HG03135 (cell line): Measurements from ENCODE around the gene PSG4.
"Not testable (repeated sequence)": the region's sequence is repeated elsewhere in the genome, so short reads cannot be mapped to it uniquely, and the experiment has no call there.

Experiments used
- ATAC-seq: cut with Tn5 transposase; IDR thresholded peaks from one replicate; pipeline ENCODE4 v1.9.1; 2021; ENCODE audit warnings: mild to moderate bottlenecking, moderate library complexity; ENCODE audit not compliant: unreplicated experiment

The PSG4 gene

DNA sequence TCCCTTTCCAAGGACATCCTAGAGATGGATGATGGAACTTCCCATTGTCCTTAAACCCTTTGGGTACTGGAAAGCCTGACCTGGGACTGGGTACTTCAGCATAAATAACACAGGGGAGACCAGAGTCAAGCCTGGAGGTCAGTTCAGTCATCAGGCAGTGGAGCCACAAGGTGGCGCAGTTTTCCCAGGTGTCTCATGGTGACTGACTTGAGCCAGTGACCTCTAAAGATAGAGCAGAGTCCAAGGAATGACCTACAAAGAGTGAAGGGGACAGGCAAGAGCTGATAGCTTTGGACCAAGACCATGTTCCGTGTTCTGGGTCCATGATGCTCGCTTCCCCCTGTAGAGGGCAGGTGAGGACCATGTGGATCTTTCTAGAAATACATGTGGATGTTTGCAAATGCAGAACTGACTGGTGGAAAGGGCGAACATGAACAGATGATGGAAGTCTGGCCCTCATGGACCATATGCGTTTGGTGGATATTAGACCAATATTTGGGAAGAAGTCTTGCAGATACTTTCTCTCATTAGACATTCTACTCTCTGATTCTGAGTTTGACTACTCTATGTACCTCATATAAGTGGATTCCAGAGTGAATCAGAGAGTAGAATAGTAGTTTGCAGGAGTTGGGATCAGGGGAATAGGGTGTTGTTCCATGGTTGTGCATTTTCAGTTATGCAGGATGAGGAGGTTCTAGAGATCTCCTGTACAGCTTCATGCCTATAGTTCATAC lies 6.6 kb downstream of the PSG4 start:
- ATAC-seq: not testable (repeated sequence)

DNA sequence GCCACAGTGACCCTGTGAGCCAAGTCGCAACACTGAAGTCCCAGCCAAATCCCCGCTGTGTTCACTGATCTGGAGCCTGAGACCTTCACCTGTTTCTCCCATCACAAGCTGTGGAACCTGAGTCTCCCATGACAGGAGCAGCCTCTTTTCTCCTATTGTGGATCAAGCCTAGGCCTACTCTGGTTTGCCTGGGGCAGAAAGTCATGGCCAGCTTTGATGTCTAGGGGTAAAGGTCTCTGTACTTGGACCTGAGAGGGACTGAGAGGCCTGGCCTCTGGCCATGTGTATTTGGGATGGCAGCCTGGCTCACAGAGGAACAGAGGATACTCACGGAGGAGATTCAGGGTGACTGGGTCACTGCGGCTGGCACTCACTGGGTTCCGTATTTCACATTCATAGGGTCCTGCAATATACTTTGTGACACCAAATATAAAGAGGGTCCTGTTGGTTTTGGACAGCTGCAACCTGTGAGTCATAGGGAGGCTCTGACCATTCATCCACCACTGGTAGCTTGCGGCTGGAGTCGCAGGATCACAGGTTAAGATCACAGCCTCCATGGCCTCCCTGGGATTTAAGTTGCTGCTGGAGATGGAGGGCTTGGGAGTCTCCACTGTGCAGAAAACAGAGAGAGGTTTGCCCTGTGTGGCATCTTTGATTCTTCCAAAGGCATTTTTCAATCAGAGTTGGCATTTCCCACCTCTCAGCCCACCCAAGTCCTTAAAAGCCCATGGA lies 7.6 kb downstream of the PSG4 start:
- not testable (repeated sequence) for ATAC-seq

DNA sequence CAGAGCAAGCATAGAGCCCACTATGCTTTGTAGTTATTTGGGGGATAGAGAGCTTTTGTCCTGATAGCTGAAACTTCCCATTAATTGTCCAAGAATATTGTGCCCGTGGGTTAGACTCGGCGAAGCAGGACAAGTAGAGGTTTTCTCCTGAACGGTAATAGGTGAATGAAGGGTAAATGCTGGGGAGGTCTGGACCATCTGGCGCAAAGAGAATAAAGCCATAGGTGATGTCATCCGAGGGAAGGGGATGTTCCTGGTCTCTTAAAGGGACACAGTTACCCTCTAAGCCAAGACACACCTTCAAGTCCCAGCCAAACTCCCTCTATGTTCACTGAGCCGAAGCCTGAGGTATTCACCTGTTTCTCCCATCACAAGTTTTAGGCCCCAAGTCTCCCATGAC lies 11.0 kb downstream of the PSG4 start:
- ATAC-seq: not testable (repeated sequence)

GRCh38 chr19:43192381-43193155 lies 12.9 kb downstream of the PSG4 start:
- not testable (repeated sequence) for ATAC-seq

DNA sequence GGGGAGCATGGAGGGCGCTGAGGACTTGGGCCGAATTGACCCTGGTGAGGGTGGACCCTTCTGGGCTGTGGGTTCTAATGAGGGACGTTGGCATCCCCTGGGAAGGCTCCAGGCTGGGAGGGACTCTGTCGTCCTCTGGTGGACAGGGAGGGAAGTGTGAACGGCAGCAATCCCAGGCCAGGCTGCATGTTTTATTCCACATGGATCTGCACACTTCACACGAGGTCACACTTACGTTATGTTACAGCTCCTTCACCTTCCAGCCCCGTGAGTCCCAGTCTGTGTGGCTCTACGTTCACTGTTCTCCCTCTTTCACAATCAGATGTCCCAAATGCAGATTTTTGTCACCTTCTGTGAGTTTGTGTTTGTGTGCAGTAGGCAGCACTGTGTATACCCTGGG lies 17.3 kb downstream of the PSG4 start:
- not testable (repeated sequence) for ATAC-seq

GRCh38 chr19:43186311-43186935 lies 19.0 kb downstream of the PSG4 start, which contains the start of gene PSG5:
PSG5 (minus strand) TSS chr19:43186536; CDS start chr19:43186405, 131 bp downstream.
- ATAC-seq: not testable (repeated sequence)

- not testable (repeated sequence) for ATAC-seq
Observed at GRCh38 chr19:43181869-43182771, 23.3 kb downstream of the PSG4 start.

DNA sequence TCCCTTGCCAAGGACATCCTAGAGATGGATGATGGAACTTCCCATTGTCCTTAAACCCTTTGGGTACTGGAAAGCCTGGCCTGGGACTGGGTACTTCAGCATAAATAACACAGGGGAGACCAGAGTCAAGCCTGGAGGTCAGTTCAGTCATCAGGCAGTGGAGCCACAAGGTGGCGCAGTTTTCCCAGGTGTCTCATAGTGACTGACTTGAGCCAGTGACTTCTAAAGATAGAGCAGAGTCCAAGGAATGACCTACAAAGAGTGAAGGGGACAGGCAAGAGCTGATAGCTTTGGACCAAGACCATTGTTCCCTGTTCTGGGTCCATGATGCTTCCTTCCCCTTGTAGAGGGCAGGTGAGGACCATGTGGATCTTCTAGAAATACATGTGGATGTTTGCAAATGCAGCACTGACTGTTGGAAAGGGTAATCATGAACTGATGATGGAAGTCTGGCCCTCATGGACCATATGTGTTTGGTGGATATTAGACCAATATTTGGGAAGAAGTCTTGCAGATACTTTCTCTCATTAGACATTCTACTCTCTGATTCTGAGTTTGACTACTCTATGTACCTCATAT lies 25.8 kb downstream of the PSG4 start:
- ATAC-seq: not testable (repeated sequence)

DNA sequence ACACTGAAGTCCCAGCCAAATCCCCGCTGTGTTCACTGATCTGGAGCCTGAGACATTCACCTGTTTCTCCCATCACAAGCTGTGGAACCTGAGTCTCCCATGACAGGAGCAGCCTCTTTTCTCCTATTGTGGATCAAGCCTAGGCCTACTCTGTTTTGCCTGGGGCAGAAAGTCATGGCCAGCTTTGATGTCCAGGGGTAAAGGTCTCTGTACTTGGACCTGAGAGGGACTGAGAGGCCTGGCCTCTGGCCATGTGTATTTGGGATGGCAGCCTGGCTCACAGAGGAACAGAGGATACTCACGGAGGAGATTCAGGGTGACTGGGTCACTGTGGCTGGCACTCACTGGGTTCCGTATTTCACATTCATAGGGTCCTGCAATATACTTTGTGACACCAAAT lies 26.9 kb downstream of the PSG4 start:
- ATAC-seq: not testable (repeated sequence)

- not testable (repeated sequence) for ATAC-seq
Observed at GRCh38 chr19:43165906-43166305, 39.5 kb downstream of the PSG4 start.

- ATAC-seq: not testable (repeated sequence)
Observed at GRCh38 chr19:43163135-43163534, 42.3 kb downstream of the PSG4 start.

DNA sequence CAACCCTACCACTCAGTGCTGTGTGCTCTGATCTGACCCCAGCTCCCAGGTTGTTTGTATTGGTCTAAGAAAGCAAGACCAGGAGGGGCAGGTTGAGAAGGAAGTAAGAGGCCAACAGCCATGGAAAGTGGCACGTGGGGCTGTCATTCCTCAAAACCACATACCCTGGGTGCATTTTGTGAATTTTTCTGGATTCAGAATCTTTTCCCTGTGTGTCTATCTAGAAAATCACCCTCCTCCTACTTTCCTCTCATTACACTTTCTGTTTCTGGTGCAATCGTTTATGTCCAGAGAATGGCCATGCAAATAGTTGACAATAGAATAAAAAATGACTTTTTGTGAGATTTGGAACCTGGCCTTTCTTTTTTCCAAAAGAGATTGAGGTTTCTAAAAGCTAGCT lies 43.2 kb downstream of the PSG4 start:
- not testable (repeated sequence) for ATAC-seq

GRCh38 chr19:43152214-43152613 lies 53.2 kb downstream of the PSG4 start:
- ATAC-seq: no peak

DNA sequence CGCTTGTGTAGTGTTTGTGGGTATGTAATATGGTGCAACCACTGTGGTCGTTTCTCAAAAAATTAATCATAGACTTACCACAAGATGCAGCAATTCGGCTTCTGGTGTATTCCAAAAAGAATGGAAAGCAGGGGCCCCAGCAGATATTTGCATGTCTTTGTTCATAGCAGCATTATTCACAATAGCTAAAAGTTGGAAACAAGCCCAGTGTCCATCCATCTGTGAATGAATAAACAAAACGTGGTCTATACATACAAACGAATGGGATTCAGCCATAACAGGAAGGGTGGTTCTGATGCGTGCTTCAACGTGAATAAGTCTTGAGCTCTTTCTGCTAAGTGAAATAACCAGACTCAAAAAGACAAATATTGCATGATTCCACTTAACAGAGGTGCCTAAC lies 55.6 kb downstream of the PSG4 start:
- ATAC-seq: not testable (repeated sequence)

GRCh38 chr19:43148233-43148632 lies 57.2 kb downstream of the PSG4 start:
- ATAC-seq: no peak
